GM18505 (cell line): ENCODE measurements around the gene ZNF575.
"Not testable (repeated sequence)": the region's sequence is repeated elsewhere in the genome, so short reads cannot be mapped to it uniquely, and the experiment has no call there.

Source experiments
- ATAC-seq: cut with Tn5 transposase; IDR thresholded peaks from one replicate; pipeline ENCODE4 v1.9.1; 2021; ENCODE audit not compliant: unreplicated experiment
- POLR2A ChIP-seq: IDR thresholded peaks from 4 replicates; pipeline ENCODE4 v1.6.1; 2011; ENCODE audit warnings: borderline replicate concordance; ENCODE audit not compliant: insufficient read depth, insufficient read length; ENCODE audit errors: extremely low read depth

Gene ZNF575

DNA sequence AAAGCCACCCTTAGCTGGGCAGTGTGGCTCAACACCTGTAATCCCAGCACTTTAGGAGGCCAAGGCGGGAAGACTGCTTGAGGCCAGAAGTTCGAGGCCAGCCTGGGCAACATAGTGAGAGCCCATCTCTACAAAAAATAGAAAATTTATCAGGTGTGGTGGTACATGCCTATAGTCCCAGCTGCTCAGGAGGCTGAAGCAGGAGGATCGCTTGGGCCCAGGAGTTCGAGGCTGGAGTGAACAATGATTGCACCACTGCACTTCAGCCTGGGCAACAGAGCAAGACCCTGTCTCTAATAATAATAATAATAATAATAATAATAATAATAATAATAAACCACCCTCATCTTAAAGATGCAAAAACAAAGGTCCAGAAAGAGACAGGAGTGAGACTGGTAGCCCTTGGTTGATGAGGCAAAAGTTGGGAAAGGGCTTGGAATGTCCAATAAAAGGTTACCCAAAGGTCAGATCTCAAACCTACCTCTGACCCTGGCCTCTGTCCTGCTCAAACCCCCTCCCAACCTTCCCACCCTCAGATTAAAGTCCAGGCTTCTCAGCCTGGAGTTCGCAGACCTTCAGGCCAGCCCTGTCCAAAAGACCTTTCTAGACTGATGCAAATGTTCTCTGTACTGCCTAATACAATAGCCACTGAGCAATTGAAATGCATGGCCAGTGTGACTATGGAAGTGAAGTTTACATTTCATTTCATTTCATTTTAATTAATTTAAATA is 9.1 kb downstream of the ZNF575 start:
- TF ChIP-seq POLR2A = no peak
- ATAC-seq = no peak

DNA sequence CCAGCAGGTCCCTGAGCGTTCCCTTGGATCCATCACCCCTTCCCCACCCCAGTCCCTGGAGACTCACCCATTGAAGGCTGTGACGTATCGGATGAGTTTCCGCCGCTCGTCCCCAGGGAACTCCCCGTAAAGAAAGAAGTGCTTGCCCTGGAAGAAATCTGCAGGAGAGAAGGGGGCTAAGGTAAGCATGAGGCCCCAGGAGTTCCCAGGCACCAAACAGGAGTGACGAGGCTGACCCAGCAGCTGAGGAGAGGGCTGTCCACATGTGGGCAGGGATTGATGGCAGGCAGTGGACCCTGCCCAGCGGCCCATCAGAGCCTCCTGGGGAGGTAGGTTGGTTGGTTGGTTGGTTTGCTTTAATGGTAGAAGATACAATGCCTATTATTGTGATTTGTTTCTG is 11.1 kb downstream of the ZNF575 start:
- no peak for TF ChIP-seq POLR2A

DNA sequence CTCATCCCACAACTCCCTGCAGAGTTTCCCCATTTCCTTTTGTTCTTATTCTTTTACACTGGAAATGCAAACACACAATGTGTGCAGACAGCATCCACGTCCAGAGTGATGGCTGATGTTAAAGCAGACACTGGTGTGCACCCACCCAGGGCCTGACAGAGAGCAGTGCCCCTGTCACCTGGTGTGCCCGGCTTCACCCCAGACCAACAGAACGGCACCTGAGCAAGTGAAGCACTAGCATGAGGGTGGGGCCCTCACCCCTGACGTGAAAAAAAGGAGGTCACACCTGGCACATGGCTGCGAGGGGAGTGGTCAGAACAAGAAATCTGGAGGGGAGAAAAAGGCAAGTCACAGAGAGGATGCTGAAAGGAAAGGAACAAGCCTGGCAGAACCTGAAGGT is 12.3 kb downstream of the ZNF575 start:
- no peak for ATAC-seq
- no peak for TF ChIP-seq POLR2A

More for the DNA sequence above, 11.1 kb downstream of the ZNF575 start:
- no peak for ATAC-seq

DNA sequence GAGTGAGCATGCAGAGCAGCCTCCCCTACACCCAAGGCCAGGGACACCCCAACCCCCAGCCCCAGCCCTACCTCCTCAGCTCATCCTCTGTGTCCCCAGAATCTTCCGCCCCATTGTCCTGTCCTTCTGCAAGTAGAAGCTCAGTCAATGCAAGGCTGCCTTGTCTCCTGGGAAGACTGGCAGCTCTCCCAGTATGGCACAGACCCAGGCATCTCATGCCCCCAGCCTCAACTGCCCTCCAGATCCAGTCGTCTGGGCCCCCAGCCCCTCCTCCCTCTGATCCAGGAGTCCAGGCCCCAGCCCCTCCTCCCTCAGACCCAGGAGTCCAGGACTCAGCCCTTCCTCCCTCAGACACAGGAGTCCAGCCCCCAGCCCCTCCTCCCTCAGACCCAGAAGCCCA is 13.0 kb downstream of the ZNF575 start:
- no peak for TF ChIP-seq POLR2A
- no peak for ATAC-seq

DNA sequence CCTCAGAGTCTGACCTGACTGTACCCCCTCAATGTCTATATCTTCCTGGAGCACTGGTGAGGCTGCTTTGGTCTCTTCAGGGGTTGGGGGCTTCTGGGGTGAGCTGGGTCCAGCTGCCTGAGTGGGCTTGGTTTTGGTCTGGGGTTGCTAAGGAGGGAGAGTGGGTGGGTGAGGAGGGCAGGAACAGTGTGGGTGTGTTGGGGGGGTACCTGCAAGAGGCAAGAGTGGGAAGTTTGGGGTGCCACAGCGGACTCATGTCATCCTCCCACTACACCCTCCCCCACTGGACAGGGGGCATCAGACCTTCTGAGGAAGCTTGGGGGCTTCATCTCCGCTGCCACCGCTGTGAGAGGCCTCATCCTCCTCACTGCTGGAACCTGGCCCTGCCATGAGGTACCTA is 13.6 kb downstream of the ZNF575 start:
- no peak for TF ChIP-seq POLR2A
- no peak for ATAC-seq

DNA sequence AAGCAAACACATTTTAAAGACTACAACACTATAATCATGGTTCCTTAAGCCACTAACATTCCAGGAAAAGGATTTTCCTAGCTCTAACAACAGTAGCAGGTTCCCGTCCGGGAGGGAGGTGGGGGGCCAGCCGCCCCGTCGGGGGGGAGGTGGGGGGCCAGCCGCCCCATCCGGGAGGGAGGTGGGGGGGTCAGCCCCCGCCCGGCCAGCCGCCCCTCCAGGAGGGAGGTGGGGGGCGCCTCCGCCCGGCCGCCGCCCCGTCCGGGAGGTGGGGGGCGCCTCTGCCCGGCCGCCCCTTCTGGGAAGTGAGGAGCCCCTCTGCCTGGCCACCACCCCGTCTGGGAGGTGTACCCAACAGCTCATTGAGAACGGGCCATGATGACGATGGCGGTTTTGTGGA is 14.9 kb downstream of the ZNF575 start:
- not testable (repeated sequence) for ATAC-seq

- ATAC-seq = no peak
- TF ChIP-seq POLR2A = no peak
Measured at GRCh38 chr19:43548706-43549105, 15.7 kb downstream of the ZNF575 start.

GRCh38 chr19:43551399-43552197 is 18.6 kb downstream of the ZNF575 start:
- no peak for TF ChIP-seq POLR2A
- ATAC-seq = no peak

DNA sequence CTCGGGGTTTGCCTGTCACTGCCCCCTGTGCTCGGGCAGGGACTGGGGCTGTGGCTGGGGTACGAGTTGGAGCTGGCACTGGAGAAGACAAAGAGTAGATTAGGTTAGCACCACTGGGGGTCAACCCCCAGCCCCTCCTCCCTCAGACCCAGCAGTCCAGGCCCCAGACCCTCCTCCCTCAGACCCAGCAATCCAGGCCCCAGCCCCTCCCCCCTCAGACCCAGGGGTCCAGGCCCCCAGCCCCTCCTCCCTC is 19.1 kb downstream of the ZNF575 start:
- ATAC-seq = no peak
- TF ChIP-seq POLR2A = no peak

GRCh38 chr19:43552616-43553015 is 19.6 kb downstream of the ZNF575 start:
- no peak for ATAC-seq
- TF ChIP-seq POLR2A = no peak

- TF ChIP-seq POLR2A = no peak
- no peak for ATAC-seq
Measured at GRCh38 chr19:43553656-43554055, 20.7 kb downstream of the ZNF575 start.

DNA sequence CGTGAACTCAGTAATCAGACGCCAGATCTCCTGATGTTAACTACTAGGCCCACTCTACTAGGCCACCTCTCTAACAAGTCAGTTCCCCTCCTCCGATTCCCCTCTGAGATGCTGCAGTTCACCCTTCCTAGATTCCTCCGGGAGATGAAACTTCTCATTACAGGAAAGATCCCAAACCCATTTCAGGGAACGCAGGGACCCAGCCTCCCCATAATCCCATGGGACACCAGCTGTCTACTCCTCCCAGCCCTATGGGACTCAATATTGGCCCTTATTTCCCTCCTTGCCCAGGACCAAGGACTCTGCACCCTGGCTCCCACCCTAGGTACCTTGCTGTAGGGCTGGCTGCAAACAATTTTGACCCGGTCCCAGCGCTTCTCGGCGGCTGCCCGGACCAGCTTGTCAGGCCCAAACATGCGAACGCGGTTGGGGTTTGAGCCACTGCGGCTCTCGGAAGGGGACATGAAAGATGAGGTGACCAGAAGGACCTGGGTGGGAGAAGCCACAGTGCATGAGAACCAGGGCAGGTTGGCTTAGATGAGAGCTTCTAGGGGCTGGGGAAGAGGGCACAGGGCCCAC is 21.4 kb downstream of the ZNF575 start:
- ATAC-seq = no peak
- no peak for TF ChIP-seq POLR2A

DNA sequence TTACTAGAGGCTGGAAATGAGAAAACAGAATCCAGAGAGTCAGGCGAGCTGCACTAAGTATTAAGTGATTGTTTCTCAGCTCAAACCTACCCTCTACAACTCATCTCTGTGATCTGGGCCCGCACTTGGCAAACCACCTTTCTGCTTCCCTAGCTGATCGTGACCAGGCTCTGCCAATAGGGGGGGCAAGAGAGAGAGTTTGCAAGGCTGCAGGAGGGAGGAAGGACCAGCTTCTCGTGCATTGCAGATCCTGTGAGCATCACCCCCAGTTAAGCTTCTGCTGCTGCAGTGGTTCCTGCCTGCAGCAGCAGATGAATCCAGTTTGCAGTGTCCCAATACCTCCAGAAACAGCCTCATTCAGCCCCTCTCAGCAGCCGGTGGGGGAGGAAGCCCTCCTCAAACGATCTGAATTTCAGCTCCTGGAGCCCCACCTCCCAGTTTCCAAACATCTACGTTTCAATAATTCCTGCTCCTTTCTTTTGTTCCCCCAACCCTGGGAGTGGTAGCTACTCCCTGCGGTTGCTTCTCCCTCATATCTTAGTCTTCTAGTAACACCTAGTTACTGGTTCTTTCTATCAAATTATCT is 22.3 kb downstream of the ZNF575 start:
- no peak for TF ChIP-seq POLR2A
- no peak for ATAC-seq

DNA sequence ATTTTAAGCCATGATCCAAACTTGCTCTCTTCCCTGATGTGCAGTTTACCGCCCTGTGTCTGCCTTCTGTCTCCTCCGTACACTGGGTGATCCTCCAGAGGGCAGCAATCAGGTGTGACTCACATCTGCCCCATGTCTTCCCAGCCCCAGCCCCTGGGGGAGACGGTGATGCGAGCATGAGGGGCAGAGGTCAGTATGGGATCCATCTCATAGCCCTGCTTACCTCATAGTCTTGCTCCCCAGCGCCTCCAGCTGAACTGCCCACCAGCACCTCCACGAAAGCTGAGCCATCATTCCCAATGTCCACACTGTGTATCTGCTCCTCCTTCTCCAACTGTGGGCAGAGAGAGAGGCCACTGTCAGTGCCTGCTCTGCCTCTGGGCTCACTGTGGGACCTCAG is 27.7 kb downstream of the ZNF575 start:
- no peak for ATAC-seq
- no peak for TF ChIP-seq POLR2A
